GM19239 (cell line): Measurements from ENCODE around the gene AMBRA1.

Experiments
- DNase-seq: peaks from one replicate; pipeline ENCODE4 v3.0.0; 2011; ENCODE audit warnings: low spot score; ENCODE audit not compliant: insufficient read length
- FAIRE-seq: peaks from 2 replicates; lab custom pipeline; 2011; peaks lifted over from hg19 to GRCh38; lab: Jason Lieb, UNC

The AMBRA1 gene

DNA sequence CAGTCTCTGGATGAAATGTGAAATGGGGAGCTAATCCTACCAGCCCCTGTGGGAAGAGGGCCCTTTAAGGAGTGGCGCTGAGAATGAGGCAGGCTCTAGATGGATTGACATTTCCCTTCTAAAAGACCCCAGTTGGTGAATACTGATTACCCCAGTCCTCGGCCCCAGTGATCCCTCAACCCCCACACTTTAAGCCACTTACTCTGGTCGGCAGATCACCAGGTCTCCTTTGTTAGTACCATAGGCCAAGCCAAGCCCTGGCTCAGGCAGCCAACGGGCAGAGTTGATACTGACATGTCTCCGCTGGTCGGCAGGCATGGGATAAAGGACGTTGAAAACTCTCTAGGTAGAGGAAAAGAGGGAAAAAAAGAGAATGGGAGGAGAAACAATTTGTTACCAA, 176.1 kb downstream of the AMBRA1 start:
- no peak for FAIRE-seq
- DNase-seq = no peak

DNA sequence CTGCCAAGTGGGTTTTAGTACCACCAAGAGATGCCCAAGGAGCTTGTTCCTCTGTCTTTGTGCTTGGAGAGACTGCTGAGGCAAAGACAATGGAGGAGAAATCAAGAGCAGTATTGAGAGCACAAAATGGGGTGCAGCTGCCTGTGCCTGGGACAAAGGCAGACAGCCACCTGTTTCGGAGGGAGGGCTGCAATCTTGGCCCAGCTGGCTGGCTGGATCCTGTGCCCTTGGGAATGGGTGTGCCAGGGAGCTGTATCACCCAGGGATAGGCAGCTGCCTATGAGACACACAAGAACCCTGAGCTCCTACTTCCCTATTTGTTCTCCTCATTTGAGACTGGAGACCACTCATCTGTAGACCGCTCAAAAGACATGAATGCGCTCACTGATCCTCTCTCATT, 178.9 kb downstream of the AMBRA1 start:
- FAIRE-seq (no peak), DNase-seq (no peak)

DNA sequence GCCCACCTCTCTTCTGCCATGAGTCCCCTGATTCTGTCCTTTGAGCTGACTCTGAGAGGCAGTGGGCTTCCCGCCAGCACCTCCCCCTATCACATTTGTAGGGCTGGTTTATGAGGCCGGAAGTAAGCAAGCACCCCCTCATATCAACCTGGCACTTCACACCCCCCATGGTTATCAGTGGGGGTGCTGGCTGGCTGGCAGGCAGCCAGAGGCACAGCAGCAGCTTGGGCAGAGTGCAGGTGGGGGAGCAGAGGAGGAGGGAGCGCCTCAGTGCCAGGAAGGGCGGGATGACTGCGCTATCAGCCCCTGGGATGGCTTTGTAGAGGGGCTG, 179.4 kb downstream of the AMBRA1 start:
- no peak for DNase-seq
- FAIRE-seq = no peak

DNA sequence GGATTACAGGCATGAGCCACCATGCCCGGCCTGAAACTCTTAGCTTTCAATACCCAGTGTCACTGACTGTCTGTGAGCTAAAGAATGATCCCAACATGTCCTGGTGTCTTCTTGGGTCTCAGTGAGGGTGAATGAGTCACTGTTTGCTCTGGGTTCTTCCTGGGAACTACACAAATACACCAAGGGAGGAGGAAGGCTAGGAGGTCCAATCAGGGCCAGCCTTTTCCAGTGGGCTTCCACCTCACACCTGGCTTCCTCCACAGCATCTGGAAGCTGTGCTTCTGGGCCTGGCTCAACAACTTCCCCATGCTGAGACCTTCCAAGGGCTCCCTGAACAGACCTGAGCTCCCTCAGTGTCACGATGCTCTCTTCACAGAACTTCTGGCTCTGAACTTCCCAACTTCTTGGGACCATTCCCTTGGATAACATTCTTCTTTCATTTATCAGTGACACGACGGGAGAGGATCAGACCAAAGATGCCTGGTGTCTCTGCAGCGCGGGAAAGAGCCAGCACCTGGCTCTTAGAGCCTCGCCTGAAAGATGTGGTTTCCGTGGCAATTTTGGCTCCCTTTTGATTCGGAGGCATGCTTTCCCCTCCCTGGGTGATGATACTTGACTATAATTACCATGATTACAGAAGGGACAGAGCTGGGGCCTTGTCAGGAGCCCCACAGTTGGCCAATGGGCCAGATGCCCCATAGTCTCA, 179.9 kb downstream of the AMBRA1 start:
- no peak for FAIRE-seq
- no peak for DNase-seq

DNA sequence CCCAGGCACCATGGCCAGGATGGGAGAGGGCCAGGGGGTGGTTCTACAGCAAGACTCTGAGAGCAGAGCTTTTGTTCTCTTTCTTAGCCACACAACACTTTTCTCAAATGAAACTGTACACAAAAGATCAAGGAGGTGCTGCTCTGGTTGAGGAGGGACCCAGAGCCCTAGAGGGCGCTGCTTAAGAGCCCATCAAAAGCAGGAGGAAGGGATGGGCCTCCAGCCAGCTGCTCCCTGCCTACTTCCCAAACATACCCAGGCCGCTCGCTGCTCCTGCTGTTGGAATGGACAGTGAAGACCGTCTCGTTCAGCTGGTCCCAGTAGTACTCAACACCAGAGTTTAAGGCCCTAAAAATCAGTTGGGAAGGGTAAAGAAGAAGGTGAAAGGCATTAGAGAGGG, 183.8 kb downstream of the AMBRA1 start:
- DNase-seq = no peak
- FAIRE-seq = no peak

DNA sequence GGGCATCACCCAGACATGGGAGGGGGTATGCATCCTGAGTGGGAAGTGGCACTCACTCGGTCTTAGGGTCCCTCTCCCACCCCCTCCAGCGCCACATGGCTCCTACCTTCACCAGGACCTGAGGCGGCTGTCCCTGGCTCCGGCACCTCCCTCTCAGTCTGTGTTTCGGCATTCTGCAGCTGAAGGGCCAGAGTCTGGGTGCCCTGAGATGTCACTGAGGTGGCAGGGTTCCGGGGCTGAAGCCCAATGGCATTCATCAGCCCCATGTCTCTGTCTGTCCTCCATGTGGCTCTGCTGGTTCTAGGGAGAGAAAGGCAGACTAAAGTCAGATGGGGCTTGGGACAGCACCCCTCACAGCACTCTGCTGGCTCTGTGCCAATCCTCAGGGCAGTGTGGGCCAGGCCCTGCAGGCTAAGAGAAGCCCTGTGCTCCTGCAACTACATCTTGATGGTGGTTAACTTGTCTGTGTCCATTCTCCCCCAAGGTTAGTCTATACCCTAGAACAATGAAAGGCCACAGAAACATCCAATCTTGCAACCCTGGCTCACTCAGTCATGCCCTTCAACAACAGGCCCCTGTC, 185.3 kb downstream of the AMBRA1 start:
- no peak for DNase-seq
- FAIRE-seq = no peak

DNA sequence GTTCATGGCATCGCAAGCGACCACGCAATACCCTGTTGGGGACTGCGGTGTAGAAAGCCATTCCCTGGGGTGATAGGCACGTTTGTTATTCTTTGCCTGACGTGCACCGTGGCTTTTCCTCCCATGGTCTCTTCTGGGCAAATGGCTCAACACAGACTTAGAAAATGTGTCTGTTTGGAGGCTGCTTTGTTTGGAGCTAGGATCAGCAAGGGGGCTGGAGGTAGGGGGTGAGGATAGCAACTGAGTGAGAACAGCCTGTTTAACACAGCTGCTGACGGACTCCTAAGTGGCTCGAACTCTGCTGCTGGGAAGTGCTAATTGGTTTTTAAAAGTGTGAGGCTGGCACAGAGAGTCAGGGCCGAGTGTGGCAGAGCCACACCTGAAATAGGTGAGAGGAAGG, 186.2 kb downstream of the AMBRA1 start:
- FAIRE-seq (no peak), DNase-seq (no peak)

DNA sequence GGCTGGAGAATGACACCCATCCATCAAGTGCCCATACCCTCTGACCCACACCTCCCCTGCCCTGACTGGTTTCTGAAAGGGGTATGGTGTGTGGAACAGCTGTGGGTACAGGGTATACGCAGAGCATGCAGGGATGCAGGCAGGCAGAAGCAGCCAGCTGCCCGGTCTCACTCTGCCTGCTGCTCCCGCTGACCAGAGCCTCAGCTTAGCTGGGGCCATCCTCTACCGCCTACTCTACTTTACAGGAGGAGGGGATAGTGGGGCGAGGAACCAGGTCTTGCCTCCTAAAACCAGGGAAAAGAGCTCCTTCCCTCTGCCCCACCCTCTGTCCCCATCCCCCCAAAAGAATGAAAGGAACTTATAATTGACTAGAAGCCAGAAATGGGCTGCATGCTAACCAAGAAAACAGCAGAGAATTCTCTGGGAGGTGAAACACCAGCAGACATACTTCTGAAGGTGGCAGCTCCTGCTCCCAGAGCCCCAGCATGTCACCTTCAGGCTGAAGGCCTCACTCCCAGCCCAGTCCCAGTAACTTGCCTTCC, 189.3 kb downstream of the AMBRA1 start:
- FAIRE-seq (no peak), DNase-seq (no peak)

DNA sequence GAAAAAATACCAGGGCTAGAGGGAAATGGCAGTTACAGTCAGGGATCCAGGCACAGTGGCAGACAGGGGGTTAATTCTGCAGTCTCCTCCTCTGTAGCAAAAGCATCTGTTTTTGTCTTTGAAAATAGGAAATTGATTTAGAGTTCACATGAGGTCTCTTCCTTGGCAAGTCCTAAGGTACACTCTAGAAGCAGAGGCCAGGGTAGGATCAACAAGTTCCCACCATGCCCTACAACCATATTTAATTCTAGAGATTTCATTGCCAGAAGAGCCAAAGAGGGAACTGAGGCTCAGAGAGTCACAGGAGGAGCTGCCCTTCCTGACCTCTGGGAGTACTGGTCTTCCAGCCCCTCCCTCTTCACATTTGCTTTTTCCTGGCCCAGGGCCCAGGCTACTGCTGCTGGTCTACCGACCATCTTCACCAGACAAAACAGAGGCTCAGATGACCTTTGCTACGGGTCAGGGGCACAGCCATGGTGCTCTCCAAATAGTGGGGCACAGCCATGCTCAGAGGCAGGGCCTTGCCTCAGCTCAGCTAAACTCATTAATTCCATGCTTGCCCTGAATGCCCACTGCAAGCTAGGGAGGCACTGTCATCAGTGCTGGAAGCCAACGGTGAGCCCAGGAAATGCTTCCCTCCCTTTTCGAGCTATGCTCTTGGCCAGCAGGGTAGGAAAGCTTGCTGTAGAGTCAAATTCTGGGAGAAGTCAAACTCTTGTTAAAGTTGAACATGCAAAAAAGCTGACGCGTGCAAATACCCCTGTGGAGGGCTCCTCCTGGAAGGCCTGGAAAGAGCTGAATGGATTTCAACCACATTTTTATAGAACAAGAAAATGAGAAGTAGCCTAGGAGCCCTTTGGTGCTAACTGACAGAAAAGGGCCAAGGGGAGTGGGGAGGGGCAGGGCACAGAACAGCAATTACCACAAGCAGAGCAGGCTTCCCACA, 190.6 kb downstream of the AMBRA1 start:
- FAIRE-seq (no peak), DNase-seq (no peak)

DNA sequence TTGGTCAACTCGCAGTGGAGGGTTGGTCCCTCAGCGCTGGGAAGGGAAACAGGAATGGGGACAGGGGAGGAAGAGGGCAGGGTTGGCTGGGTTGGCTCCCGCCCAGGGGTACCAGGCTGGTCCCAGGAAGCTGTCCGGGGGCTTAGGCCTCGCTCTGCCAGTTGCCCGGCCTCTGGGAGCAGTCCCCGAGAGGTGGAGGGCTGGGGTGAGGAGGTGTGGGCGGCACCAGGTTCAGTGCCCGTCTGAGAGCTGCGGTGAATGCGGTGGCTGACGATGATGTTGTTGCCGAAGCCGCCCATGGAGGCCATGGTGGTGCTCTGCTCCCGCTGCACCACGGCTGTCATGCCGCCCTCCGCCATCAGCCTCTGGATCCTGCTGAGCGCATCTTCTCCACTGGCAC, 196.3 kb downstream of the AMBRA1 start:
- no peak for DNase-seq

DNA sequence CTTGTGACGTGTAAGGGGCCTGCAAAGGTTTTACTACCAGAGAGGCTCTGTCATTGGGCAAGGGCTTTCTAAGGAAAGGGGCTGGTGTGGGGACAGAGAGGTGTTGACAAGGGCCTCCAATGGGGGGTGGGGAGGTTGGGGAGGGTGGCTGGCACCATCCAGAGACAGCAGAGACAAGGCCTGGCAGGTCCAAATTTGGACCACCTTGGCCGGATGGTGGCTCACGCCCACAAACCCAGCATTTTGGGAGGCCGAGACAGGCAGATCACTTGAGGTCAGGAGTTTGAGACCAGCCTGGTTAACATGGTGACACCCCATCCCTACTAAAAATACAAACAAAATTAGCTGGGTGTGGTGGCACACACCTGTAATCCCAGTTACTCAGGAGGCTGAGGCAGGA, 200.1 kb downstream of the AMBRA1 start:
- DNase-seq (no peak), FAIRE-seq (peak; percentile 45)

More for the DNA sequence above, 196.3 kb downstream of the AMBRA1 start:
- no peak for FAIRE-seq

DNA sequence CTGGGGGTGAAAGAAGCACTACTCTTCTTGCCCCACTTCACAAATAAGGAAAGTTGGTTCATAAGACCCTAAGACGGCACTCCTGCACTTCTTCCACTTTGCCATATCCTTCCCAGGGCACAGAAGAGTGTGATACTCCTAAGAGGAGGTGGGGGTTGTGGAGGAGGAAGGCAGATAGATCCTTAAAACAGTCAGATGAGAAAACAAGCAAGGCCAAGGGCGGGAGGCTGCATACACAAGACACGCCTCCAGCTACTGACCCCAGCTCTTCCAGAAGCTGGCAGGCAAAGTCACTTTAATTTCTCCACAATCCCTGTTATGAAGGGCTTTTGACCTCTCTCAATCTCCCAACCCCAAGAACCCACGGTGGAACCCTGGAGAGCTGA, 200.6 kb downstream of the AMBRA1 start:
- DNase-seq (no peak), FAIRE-seq (no peak)

DNA sequence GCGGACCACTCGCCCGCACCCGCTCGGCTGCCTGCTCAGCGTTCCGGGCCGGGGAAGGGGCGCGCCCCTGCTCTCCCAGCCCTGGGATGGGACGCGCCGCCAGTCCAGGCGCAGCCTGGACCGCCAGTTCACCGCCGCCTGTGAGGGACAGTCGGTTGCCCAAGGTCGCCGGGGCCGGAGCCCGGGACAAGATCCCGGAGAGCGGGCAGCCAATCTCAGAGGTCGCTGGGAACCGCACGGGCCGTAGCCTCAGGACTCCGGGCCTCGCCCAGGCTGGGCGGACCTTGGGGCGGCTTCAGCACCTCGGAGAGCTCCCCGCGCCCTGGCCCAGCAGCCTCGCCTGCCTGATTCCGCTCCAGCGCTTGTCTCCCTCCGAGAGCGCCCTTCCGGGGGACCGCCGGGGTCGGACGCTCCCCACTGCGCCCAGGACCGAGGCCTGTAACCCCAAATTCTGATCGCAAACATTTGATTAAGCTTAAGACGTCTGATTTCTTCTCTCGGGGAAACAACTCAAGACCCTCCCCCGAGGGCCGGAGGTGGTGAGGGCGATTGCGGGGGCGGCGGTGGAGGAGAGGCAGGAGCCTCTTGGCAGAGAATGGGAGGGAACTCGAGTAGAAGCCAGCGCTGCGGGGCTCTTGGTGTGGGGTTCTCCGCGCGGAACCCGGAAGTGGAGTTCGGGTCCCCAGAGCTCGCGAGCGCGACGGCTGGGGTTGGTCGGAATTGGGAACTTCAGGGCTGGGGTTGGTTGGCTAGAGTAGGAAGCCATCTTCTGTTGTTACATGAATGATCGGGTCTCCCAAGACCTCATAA, 201.2 kb downstream of the AMBRA1 start:
- FAIRE-seq (peak; percentile 87), DNase-seq (peak; percentile 99)

DNA sequence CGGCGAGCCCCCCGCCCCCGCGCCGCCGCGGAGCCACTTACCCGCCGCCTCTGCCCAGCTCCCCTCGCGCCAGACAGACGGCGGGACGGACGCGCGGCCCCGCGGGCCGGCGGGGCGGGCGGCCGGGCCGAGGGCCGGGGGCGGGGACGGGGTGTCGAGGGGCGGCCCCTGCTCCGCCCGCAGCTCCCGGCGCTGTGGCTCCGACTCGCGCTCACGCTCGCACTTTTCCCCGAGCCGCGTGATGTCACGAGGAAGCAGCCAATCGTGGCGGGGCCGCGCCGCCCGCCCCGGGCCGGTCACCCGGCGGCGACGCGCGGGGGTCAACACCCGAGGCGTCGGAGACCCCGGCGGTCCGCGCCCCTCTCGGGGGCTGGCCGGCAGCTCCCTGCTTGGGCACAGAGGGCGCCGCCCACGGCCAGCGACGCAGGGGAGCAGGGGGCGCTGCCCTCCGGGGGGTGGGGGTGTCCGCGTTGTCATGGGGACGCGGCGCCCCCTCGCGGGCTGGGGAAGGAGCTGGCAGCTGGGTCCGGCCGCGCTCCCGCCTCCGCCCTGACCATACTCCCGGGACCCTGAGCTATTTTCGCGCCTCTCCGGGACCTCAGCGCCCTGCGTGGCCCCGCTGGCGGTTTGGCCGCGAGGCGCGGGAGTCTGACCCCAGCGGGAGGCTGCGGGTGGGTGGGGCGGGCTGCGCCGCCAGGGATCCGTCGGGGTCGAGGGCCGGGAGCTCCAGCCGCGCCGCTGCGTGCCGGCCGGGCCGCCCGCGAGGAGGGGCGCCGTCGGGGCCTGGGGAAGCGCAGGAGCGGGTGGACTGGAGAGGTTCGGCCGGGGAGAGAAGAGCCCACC, 202.0 kb downstream of the AMBRA1 start, which contains the start of gene CHRM4:
Gene CHRM4 (minus strand): TSS at position 199 of the 843 bp plus-strand sequence. CDS start 5,219 bp downstream, outside the sequence.
- no peak for FAIRE-seq
- DNase-seq = peak; percentile 53

DNA sequence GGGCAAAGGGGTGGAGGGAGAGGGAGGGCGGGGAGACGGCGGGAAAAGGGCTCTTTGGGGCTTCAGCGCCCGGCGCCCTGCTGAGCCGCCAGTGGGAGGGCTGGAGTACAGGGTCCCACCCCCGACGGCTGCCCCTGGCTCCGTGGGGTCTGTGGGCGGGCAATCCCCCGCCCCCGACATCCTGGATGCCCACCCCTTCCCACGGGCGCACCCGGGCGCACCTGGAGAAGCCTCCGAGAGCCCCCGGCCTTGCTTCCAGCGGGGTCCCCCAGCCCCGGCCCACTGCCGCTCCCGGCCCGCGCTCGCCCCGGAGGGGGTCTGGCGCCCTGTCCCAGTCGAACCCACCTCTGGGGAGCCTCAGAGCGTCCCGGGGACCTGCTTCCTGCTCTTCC, 202.6 kb downstream of the AMBRA1 start:
- DNase-seq (no peak), FAIRE-seq (no peak)

DNA sequence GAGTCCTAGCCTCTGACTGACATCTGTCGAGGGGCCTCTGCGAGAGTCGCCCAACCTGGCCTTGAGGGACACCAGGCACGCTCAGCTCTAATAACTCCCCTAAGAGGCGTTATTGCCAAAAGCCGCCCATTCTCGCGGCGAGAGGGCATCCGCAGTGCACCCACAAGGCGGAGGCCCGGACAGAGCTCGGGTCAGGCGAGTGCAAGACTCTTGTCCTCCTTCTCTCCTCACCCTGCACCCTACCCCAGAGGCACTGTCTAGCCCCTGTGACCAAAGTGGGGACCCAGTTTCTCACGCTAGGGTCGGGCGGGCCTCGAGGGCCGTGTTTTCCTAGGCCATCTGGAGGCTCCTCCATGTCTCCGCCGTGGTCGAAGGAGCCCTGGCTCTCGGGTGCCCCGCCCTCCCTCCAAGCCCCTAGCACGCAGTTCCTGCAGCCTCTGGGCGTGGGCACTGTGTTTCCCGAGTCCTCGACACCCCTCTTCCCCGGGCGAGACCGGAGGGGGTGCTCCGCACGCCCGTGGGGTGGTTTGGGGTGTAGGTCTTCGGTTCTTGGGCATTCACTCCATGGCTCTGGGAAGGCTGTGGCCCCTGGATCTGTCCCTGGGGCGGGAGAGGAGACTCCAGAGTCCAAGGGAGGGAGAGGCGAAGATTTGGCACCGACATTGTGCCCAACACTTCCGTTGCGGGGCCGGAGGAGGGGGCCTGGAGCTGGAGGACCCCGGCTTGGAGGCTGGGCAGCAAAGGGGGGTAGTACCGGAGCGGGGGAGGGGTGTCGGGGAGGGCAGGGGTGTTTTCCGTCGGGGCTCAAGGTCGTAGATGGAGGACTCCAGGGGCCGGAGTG, 203.3 kb downstream of the AMBRA1 start:
- DNase-seq = no peak
- FAIRE-seq = no peak

DNA sequence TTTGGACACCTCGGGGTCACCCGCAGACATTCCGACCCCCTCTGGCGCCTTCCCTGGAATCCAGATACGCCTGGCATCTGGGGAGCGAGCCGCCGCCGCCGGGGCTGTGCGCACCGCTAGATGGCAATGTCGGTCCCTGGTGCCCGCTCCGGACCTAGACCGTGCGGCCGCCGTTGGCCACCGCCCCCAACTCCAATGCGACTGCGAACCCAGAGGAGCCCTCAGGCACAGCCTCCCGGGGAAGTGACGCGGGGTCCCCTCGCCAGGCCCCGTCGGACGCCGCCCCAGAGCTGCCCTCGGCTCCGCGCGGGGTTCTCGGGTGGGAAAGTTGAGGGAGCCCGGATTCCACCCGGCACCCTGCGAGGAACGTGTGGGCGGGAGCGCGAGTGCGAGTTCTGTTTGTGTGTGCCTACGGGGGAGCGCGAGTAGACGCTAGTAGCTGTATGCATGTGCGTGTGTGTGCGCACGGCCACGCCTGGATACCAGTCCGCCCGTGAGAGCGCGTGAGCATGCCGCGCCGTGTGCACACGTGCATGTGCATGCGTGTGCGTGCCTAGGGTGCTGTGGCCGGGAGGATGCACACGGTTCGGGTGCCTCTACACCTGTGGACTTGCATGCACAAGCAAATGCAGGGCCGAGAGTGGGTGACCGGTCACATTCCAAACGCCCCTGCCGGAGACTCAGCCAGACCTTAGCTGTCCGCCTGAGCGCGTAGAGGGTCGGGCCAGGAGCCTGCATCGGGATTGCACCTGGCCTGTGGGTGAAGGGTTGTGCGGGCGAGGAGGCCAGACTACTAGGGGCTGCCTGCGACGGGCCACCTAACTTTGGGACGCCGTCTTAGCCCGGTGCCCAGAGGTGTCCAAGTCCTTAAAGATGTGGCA, 204.1 kb downstream of the AMBRA1 start:
- FAIRE-seq (peak; percentile 69), DNase-seq (peak; percentile 93)
